ENCODE results near the gene ISG20.

DNA sequence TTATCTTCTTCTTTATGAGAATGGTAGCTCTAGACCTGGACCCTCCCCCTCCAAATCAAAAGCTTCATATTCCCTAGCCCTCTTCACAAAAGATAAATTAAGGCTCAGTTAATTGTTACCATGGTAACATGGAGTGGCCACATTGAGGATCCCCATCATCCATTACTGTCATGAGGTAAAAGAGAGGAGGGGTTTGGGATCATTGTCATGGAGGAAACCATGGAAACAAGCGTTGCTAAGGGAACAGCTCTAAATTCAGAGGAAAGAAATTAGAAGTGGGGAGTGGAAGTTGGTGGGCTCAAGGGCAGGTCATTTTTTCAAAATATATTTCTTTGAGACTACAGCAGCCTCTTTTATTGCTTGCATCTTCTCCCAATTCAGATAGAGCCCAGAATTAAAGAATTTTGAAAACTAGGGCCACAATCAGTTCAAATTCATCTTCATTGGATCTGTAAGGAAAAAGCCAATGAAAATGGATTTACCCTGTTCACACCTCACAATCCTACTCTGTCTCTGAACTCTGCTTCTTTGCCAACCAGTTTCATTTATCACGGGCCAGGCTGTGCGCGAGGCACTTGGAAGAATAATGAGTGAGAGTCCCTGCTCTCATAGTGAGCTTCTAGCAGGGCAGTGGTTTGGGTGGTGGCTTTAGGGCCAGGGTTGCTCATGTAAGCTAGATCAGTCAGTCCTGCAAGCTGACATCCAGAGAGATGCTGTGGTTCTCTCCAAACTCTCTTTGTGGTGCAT, 29.3 kb upstream of the ISG20 start:
- no peak for TF ChIP-seq CTCF (IDR thresholded peaks at IDR 0.05; ENCODE audit: low read depth, low read length)
- no peak for TF ChIP-seq EZH2phosphoT487 (IDR thresholded peaks at IDR 0.05; ENCODE audit: low read depth)
